T-helper 9 cell (primary cell): Measurements from ENCODE around the gene PHIP.
A peak's percentile ranks its signal among the peaks of the same experiment; 100 is the strongest.
"Not testable (repeated sequence)": the region's sequence is repeated elsewhere in the genome, so short reads cannot be mapped to it uniquely, and the experiment has no call there.

Experiments used
- DNase-seq: peaks from one replicate; pipeline ENCODE4 v3.0.0-alpha.2; 2020
- total RNA-seq, 2 donors: gene quantifications; one replicate each; lab custom pipeline; 2026; lab: John Stamatoyannopoulos, UW

The PHIP gene
- 181 to 190 reads per million in 2 donors for total RNA-seq

DNA sequence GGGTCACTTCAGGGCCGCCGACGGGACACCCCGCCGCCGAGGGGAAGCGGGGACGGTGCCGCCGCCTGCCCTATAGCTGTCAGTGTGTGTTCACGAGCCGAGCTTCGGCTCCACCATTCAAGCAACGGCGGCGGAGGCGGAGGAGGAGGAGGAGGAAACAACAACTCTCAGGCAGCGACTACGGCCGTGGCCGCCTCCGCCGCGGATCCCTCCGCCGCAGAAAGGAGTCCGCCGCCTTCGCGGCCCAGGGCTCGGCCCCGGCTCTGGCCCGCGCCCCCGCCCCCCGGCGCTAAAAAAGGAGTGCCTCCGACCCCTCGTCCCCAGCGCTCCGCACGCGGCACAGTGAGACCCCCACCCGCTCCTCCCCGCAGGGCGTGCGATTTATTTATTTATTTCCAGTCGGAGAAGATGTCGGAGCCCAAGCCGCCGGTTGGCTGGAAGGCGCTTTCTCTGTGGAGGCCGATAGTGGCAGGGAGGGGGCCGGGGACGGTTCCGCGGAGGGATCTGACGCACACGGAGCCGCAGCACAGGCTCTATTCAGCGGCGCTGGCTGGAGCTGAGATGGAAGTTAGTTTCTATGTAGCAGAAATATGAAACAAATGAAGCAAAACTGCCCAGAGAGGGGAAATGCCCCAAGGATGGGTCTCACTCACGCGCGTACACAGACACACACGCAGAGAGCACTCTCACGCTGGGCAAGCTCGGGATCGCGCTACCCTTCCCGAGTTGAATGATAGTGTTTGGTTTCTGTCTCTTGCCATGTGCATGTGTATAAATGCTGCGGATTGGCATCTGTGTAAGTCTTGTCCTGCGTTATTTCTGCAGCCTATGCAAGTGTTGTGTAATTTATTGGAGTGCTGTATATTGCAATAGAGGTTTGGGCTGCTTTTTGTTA is at the start of gene PHIP:
TSS of gene PHIP (minus strand) at position 180 of the 895 bp plus-strand sequence. CDS start 186 bp downstream, outside the sequence.
- peak; percentile 85 for DNase-seq

DNA sequence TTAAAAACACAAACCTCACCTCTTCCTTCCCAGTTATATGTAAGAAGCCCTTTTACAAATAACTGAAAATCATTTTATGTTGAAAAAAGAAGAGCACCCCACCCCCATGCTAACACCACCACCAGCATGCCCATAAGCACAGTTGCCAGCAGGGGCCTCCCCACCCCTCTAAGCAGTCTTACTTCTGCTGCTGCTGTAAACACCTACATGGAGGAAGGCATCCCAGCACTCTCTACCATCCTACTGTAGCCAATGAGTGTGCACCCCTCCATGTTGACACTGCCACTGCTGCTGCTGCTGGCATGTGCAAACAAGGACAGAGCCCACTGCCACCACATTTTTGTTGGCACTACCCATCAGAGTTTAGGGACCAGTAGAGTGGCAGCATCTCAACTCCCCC is 49.6 kb upstream of the PHIP start:
- DNase-seq = no peak

DNA sequence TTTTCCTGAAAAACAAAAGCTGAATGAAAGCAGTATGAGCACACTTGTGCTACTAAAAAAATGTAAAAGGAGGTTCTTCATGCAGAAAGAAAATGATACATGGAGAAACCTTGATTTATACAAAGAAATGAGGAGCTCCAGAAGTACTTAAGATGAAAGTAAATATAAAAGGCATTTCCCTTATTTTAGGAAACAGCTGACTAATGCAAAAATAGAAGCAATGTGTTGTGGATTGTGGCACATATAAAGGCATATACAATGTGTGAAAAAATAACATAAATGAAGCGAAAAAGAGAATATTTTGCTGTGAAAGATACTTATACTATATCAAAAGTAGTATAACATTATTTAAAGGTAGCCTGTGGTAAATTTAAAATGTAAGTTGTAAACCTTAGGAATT is 41.2 kb upstream of the PHIP start:
- no peak for DNase-seq

DNA sequence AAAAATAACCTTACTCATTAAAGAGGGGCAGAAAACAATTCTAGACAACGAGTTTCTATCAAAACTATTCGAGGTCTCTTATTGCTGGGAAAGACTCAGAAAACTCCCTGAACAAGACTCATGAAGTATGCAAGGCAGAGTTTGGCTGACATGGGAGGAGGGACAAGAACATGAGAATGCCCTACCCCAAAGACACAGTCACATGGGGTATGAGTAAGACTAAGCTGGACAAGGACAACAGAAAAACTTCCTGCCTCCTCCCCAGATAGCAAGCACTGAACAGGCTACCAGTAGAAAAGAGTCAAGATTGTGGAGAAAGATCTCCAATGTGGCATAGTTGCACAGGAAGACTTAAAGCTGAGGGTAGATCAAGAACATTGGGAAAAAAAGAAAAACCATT is 39.7 kb upstream of the PHIP start:
- DNase-seq = no peak

DNA sequence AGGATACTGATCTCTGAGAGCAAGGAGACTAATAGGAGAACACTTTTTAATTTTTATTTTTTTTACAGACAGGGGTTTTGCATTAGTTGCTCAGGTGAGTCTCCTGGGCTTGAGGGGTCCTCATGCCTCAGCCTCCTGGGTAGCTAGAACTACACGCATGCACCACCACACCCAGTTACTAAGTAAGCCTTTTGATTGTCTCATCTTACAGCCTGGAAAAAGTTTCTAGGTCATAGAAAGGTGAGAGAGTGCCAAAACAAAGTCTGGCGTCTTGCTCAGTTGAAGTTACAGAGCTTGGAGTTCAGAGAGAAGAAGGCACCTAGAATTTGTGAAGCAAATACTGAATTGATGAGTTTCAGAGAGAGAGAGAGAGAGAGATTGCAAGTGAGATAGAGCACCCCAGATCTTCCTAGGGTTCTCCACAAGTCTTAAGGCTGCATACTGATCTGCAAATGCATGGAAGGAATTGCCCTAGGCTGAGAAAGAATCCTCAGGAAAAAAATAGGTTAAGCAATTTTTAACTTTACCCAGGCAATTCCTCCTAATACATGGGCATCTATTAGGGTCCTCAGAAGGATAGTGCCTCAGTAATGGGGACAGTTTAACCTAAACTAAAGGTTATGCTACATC is 37.6 kb upstream of the PHIP start:
- no peak for DNase-seq

DNA sequence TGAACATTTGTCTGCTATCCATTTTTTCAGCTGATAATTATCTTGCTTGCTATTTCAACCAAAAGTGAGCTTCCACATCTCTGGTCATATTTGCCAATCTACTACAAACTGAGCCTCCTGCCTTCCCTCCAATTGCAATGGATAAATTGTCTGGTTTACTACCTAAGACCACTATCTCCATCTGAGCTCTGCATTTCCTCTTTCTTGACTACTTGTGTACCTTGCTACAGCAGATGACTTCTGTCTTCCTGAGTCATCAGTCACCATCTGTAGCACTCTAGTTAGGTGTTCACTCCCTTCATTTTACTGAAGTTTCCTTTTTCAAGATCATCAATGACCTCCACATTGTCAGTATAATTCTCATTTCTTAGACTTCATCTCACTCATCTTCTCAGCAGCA is 33.5 kb upstream of the PHIP start:
- DNase-seq = no peak

DNA sequence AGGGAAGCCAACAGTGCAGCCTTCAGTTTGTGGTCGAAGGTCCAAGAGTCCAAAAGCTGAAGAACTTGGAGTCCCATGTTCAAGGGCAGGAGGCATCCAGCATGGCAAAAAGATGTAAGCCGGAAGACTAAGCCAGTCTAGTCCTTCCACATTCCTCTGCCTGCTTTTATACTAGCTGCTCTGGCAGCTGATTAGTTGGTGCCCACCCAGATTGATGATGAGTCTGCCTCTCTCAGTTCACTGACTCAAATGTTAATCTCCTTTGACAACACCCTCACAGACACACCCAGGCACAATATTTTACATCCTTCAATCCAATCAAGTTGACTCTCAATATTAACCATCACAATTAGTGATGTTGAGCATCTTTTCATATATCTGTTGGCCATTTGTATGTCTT is 23.1 kb upstream of the PHIP start:
- no peak for DNase-seq

DNA sequence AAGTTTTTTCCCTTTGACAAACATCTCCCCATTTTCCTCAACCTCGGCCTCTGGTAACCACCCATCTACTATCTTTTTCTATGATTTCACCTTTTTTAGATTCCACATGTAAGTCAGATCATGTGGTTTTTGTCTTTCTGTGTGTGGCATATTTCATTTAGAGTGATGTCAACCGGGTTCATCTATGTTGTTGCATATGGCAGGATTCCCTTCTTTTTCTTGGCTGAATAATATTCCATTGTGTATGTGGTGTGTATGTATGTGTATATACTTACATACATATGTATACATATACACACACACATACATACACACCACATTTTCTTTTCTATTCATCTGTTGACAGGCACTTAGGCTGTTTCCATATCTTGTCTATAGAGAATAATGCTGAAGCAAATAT is 22.2 kb upstream of the PHIP start:
- DNase-seq = no peak

DNA sequence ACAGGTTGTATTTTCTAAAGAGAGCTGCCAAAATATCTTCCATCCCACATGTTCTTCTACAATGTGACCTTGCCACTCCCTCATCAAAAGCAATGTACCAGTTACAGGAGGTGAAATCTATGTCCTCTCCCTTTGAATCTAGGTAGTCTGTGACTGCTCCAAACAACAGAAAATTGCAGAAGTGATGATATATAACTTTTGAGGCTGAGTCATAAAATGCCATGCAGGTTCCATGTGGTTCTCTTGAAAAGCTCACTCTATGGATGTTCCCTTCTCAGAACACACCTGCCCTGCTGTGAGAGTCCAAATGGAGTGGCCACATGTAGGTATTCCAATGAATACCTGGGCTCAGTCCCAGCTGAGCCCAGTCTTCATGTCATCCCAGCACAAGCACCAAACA is 16.9 kb upstream of the PHIP start:
- DNase-seq = no peak

DNA sequence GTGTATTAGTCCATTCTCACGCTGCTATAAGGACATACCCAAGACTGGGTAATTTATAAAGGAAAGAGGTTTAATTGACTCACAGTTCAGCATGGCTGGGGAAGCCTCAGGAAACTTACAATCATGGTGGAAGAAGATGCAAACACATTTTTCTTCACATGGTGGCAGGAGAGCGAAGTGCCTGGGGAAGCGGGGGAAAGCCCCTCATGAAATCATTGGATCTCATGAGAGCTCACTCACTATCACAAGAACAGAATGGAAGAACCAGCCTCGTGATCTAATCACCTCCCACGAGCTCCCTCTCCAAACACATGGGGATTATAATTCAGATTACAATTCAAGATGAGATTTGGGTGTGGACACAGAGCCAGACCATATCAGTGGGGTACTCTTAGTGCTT is 13.7 kb upstream of the PHIP start:
- DNase-seq = not testable (repeated sequence)

DNA sequence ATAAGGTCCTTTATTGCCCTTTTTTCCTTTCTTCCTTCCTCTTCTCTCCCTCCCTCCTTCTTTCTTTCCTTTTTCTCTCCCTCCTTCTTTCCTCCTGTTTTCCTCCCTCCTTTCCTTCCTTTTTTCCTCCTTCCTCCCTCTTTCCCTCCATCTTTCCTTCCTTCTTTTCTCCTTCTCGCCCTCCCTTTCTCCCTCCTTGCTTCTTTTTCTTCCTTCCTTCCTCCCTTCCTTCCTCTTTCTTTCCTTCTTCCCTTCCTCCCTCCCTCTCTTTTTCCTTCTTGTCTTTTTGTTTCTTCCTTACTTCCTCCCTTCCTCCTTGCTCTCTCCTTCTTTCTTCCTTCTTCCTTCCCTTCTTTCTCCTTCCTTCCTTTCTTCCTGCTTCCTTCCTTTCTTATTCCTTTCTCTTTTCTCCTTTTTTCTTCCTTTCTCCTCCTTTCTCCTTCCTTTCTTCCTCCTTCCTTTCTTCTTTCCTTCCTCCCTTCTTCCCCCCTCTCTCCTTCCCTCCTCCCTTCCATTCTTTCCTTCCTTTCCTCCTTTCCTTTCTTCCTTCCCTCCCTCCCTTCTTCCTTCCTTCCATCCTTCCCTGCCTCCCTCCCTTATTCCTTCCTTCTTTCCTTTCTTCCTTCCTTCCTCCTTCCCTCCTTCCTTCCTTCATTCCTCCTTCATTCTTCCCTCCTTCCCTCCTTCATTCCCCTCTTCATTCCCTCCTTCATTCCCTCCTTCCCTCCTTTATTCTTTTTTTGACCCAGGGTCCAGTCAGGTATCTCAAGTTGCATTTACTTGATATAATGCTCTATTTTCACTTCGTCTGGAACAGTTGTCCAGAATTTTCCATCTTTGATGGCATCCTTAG is 11.7 kb upstream of the PHIP start:
- DNase-seq = no peak

DNA sequence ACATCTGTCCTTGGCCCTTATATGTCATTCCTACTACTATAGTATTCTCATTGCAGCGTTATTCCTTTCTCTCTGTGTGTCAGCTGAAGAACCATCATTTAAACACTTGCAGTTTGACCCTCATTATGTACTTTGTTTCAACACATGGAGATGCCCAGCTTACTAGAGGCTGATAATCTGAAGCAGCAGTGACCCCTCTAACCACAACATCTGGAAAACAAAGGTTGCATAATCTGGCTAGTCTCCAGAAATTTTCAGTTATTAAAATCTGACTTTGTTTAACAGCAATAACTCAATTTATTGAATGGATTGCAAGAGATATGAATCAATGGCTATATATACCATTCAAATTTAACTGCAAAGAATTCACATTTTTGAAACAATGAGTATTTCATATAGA is 6.6 kb upstream of the PHIP start:
- no peak for DNase-seq

DNA sequence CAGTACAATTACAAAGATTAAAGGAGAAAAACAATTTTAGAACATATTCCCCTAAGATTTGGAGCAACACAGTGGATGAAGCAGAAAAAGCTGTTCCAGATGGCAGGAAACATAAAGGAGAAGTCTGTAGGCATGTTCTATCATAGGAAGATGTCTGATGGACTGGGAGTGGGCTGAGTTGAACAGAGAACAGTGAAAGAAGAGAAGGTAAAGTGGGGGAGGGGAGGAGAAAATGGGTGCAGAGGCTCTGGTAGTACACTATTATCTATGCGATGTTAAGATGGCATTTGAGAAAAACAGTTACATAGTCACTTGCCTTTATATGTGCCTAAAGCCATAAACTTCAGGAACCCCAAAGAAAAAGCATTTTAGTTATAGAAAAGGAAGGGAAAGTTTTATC is 4.2 kb upstream of the PHIP start:
- no peak for DNase-seq

DNA sequence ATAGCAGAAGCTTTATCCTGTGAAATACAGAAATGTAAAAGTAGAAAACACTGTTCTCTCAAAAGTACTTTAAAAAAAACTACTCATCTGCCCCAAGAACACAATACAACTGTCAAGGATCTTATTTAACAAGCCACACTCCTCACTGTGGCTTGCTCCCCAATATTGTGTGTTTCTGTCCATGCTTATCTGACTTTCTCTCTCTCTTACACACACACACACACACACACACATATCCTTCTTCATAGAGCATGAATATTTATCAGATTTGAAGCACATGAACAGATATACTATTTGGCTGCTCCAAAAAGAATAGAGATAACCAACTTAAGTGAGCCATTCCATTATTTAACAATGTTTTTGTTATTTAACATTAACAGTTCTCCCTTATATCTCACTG is 3.6 kb upstream of the PHIP start:
- DNase-seq = no peak

DNA sequence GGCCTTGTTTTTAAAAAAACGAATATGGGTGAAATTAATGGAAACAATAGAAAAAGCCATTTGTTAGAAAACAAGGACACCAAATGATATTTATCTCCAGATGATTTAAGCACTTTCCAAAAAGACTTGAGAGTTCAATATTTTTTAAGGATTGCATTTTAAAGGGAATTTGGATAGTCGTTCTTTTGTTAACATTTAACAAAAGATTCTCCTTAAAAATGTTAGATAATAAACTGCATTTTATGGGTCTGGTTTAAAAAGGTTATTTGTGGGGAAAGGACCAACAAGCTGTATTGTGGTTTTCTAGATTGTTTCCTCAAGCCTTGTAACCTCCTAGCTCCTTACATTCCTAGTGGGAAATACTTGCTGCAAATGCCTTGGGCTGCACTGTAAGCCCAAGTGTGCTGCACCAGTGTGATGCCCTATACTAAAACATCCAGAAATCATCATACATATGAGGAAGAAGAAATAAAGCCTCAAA is 1.5 kb upstream of the PHIP start:
- DNase-seq = no peak

DNA sequence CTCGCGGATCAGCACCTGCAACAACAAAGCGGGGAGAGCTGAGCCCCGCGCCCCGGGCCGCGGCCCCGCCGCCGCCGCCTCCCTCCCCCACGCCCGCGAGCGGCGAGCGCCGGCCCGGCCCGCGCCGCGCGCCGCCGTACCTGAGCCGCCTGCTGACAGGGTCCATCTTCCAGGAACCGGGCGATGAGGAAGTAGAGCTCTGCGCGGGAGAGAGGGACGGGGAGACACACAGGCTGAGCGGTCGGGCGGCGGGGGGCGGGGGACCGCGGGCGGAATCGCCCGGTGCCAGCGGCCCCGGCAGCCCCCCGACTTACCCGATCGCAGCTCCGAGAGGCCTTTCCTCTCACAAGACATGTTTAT is 359 bp downstream of the PHIP start:
- DNase-seq = peak; percentile 34

DNA sequence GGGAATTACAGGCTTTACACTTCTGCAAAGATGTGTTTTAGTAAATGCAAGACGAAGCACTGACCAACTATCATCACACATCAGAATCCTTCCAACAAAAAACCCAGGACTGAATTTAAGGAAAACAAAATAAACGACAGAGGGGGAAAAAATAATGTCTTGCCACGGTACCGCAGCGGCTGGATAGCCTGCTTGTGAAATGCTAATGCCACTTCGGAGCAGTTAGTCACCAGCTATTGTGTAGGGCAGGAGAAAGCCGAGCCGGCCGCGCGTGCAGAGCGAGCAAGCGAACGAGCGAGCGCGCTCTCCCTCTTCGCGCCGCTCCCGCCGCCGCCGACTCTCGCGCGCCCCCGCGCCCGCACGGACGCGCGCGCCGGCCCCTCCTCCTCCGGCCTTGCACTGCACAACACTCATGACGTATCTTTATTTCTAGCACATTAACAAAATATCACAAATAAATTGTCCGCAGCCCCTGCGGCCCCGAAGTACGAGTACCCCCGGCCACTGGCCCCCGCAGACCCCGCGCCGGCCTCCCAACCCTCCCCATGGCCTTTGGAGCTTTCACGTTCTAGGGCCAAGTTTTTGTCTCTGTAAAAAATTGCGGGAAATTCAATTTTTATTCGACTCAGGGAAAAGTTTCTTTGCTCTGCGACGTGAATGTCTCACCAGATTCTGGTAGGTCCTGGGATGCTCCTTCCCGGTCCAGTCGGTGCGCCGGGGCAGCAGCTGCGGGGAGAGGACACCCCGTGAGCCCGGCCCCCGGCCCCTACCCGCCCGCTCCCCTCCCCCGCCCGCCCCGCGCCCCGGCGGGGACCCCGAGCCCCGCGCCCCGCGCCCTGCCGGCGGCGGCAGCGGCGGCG is 1.0 kb downstream of the PHIP start:
- DNase-seq = peak; percentile 78

DNA sequence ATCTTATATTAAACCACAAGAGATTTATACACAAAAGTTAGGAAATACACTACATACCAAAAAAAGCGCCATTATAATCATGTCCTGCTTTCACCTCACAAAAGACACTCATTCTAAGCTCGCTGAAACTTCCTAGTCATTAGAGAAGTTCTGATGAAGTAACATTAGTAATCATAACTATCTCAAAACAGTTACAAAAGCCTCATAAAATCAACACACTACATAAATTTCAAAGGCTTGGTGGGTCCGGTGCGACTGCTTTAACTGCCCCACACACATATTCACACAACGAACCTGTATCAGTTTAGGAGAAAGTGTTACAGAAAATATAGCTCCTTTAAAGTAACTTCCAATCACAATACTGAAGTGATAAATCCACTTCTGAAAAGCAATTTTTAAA is 1.9 kb downstream of the PHIP start:
- no peak for DNase-seq

DNA sequence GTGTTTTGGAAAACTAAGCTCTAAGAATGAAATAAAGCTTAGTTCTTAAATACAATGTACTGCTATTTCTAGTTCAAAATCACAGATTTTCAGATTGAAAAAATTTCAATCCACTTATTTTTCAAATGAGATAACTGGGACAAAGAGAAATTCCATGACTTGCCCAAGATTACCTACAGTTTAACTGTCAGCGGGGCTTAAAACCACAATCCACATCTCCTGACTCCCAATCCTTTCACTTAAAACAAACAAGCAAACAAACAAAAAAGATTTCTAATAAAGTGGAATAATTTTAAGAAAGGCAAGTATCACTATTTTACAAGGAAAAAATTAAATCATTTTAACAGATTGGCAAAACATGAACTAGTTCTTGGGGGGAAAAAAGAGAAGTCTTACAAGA is 4.2 kb downstream of the PHIP start:
- no peak for DNase-seq

DNA sequence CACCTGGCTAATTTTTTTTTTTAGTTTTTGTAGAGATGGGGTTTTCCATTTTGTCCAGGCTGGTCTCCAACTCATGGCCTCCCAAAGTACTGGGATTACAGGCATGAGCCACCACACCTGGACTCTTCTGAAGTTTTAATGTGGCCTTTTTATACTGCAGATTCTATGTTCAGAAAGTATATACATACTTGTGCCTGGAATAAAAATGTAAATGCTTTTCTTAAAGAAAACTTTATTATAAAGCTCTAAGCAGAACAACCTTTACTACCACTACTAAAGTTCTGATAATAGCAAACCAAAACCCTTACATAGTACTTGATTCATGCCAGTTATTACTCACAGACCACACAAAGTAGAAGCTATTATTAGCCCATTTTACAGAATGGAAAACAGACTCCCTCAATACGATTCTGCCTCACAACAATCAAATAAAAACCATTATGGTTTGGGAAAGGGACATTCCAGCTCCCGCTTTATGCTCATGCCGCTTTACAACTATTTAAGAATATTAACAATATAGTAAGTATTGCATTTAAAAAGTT is 5.3 kb downstream of the PHIP start:
- no peak for DNase-seq

DNA sequence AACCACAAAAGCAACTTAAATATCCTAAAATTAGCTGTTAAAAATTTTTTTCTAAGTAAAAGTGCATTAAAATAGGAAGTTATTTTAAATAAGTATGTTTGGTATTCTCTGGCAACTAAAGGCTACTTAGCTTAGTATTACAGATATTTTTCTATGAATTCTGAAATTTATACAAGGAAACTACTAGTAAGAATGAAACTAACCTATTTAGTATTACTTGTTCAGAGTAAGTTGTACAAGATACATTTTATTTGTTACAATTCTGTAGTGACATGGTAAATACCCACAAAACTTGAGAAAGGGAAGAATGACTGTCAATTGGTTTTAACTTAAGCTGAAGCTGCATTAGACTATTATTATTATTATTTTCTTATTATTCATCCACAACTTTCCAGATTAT is 6.5 kb downstream of the PHIP start:
- DNase-seq = no peak

DNA sequence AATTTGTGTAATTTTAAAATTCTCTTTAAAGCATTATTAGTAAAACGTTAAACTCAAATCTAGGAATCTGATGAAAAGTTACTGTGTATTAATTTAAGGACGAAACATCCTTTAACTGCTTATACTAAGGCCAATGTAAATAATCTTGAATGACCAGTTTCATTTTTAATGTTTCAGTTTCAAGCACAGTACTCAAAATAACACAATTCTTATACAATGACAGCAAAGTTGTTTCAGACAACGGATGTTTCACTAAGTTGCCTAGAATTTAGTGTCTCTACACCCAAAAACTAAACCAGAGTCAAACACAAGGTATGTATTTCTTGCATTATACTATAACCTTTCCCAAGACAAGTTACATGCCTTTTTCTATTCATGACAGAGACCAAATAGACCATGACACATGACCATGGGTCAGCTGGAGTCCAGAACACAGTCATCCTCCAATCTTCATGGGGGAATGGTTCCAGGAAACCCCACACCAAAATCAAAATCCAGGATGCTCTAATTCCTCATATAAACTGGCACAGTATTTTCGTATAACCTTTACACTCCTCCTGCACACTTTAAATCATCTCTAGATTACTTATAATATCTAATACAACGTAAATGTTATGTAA is 7.7 kb downstream of the PHIP start:
- DNase-seq = no peak
